GM12878 (cell line): ENCODE measurements around the gene DARS1. TPM values are rescaled to one million over a fixed set of nuclear protein-coding genes. Genes with fewer than 3 reads are reported as not detected.

Source experiments
- ATAC-seq: fragments of 200-7000 bp; cut with Tn5 transposase; 3 replicates; pipeline ENCODE4 v1.9.1; 2020; ENCODE audit warnings: mild to moderate bottlenecking, moderate library complexity
- BruUV-seq: library from RNA; stranded (reverse); fragments of 400-500 nt; replicated peaks from 2 replicates; lab custom pipeline; 2021; lab: Mats Ljungman, UMichigan
- CTCF ChIA-PET: fragments of 300-600 bp; sonication (Branson Sonifier 250); formaldehyde crosslinking; extraction: SDS; loops from one replicate; lab custom pipeline; 2021; ENCODE audit warnings: inconsistent platforms; lab: Yijun Ruan, JAX
- POLR2A ChIA-PET: fragments of 350-600 bp; formaldehyde crosslinking; extraction: SDS; loops from one replicate; lab custom pipeline; 2021; ENCODE audit warnings: inconsistent platforms; lab: Charles Lee
- RAD21 ChIA-PET: fragments of 300-600 bp; sonication (Branson Sonifier 250); formaldehyde crosslinking; loops from one replicate; lab custom pipeline; 2023; ENCODE audit warnings: antibody characterized with exemption; ENCODE audit not compliant: unreplicated experiment; lab: Charles Lee
- SMC1A ChIA-PET: fragments of 300-600 bp; sonication (Branson Sonifier 250); formaldehyde crosslinking; loops from one replicate; lab custom pipeline; 2023; ENCODE audit not compliant: unreplicated experiment, uncharacterized antibody; lab: Charles Lee
- DNase-seq: peaks from one replicate; pipeline ENCODE4 v3.0.0-alpha.2; 2011; ENCODE audit warnings: low read depth, low spot score
- FAIRE-seq: peaks from 3 replicates; lab custom pipeline; 2011; peaks lifted over from hg19 to GRCh38; lab: Jason Lieb, UNC
- H2AFZ ChIP-seq: 2 replicates; pipeline ENCODE4 v1.6.0; 2011; ENCODE audit warnings: low read depth, low read length, control low read depth; ENCODE audit not compliant: control insufficient read depth
- H3K27ac ChIP-seq: 2 replicates; pipeline ENCODE4 v1.5.1; 2011; ENCODE audit warnings: control low read depth; ENCODE audit not compliant: control insufficient read depth, insufficient read depth
- H3K27me3 ChIP-seq, 2 experiments: replicated peaks in 1 of 2; 2 replicates each; pipeline versions ENCODE4 v1.6.0 to v1.6.1; 2011; ENCODE audit warnings: low read length in 1 of 2; ENCODE audit not compliant: control insufficient read depth in 2 of 2, insufficient read depth in 2 of 2
- H3K36me3 ChIP-seq, 2 experiments: 2 replicates each; pipeline ENCODE4 v1.5.1; 2011; ENCODE audit warnings: low read length in 1 of 2; ENCODE audit not compliant: control insufficient read depth in 2 of 2, insufficient read depth in 2 of 2
- H3K4me1 ChIP-seq: 2 replicates; pipeline ENCODE4 v1.6.1; 2011; ENCODE audit warnings: mild to moderate bottlenecking, low read length, moderate library complexity, mixed read lengths; ENCODE audit not compliant: control insufficient read depth, insufficient read depth
- H3K4me2 ChIP-seq: 2 replicates; pipeline ENCODE4 v1.6.0; 2011; ENCODE audit warnings: control low read depth; ENCODE audit not compliant: control insufficient read depth, insufficient read depth
- H3K4me3 ChIP-seq: fragments of 200-600 bp; sonication (generic); 2 replicates; pipeline ENCODE4 v1.5.1; 2016
- H3K79me2 ChIP-seq: 2 replicates; pipeline ENCODE4 v1.6.0; 2011; ENCODE audit warnings: low read length; ENCODE audit not compliant: control insufficient read depth, insufficient read depth
- H3K9ac ChIP-seq: 2 replicates; pipeline ENCODE4 v1.8.0; 2011; ENCODE audit warnings: low read length, control low read depth, mixed read lengths; ENCODE audit not compliant: control insufficient read depth, insufficient read depth
- H3K9me3 ChIP-seq: replicated peaks from 3 replicates; pipeline ENCODE4 v1.5.1; 2011; ENCODE audit warnings: mild to moderate bottlenecking, low read length; ENCODE audit not compliant: control insufficient read depth, insufficient read depth
- H4K20me1 ChIP-seq: 2 replicates; pipeline ENCODE4 v1.6.0; 2011; ENCODE audit not compliant: control insufficient read depth, insufficient read depth
- BCL11A ChIP-seq: IDR thresholded peaks from 2 replicates; pipeline ENCODE4 v1.6.1; 2011; ENCODE audit warnings: low read depth, low read length
- CBX5 ChIP-seq: sonication (generic); IDR thresholded peaks from 2 replicates; pipeline ENCODE4 v1.6.1; 2016; ENCODE audit warnings: low read depth, moderate library complexity, mild to moderate bottlenecking, inconsistent platforms
- CTCF ChIP-seq, 3 experiments: IDR thresholded peaks in 2 of 3; conservative IDR thresholded peaks in 1 of 3; 2 replicates each; pipeline ENCODE4 v1.5.1; 2011; ENCODE audit warnings: low read depth in 3 of 3, low read length in 3 of 3, mild to moderate bottlenecking in 3 of 3, control low read depth in 2 of 3, moderate library complexity in 2 of 3, inconsistent platforms in 1 of 3, mixed read lengths in 1 of 3; ENCODE audit not compliant: control insufficient read depth in 2 of 3, insufficient read depth in 1 of 3; ENCODE audit errors: extremely low read depth in 1 of 3
- ELK1 ChIP-seq: IDR thresholded peaks from 2 replicates; pipeline ENCODE4 v1.6.1; 2012; ENCODE audit warnings: low read depth, low read length, improper control_type of control experiment
- FOXM1 ChIP-seq: IDR thresholded peaks from 2 replicates; pipeline ENCODE4 v1.6.1; 2012; ENCODE audit warnings: low read depth, mild to moderate bottlenecking, inconsistent platforms, low read length, moderate library complexity
- IKZF1 ChIP-seq: fragments of 450-650 bp; conservative IDR thresholded peaks from 2 replicates; pipeline ENCODE4 v1.6.1; 2017; ENCODE audit warnings: antibody characterized with exemption, mild to moderate bottlenecking
- IRF5 ChIP-seq: fragments of 450-650 bp; IDR thresholded peaks from 2 replicates; pipeline ENCODE4 v1.6.1; 2017; ENCODE audit warnings: borderline replicate concordance
- MTA3 ChIP-seq: IDR thresholded peaks from 2 replicates; pipeline ENCODE4 v1.6.1; 2012; ENCODE audit warnings: low read length, inconsistent platforms, borderline replicate concordance
- NFIC ChIP-seq: IDR thresholded peaks from 2 replicates; pipeline ENCODE4 v1.6.1; 2012; ENCODE audit warnings: low read depth, mild to moderate bottlenecking, inconsistent platforms, low read length, moderate library complexity
- PAX8 ChIP-seq: fragments of 450-650 bp; IDR thresholded peaks from 2 replicates; pipeline ENCODE4 v1.6.1; 2017; ENCODE audit warnings: mild to moderate bottlenecking, moderate library complexity
- PKNOX1 ChIP-seq: fragments of 450-650 bp; IDR thresholded peaks from 2 replicates; pipeline ENCODE4 v1.6.1; 2016; ENCODE audit warnings: mild to moderate bottlenecking
- PML ChIP-seq: IDR thresholded peaks from 2 replicates; pipeline ENCODE4 v1.6.1; 2012; ENCODE audit warnings: low read length, inconsistent platforms
- RAD51 ChIP-seq: fragments of 450-650 bp; IDR thresholded peaks from 2 replicates; pipeline ENCODE4 v1.6.1; 2016; ENCODE audit warnings: moderate library complexity, mild to moderate bottlenecking, inconsistent platforms
- RB1 ChIP-seq: fragments of 450-650 bp; formaldehyde crosslinking; IDR thresholded peaks from 2 replicates; pipeline ENCODE4 v1.6.1; 2017; ENCODE audit warnings: mild to moderate bottlenecking, borderline replicate concordance
- RELA ChIP-seq: fragments of 450-650 bp; IDR thresholded peaks from 2 replicates; pipeline ENCODE4 v1.8.0; 2014; ENCODE audit warnings: borderline replicate concordance; ENCODE audit not compliant: partially characterized antibody
- SUZ12 ChIP-seq: fragments of 200-600 bp; sonication (generic); IDR thresholded peaks from one replicate; pipeline ENCODE4 v1.6.1; 2018; ENCODE audit warnings: antibody characterized with exemption, mild to moderate bottlenecking; ENCODE audit not compliant: unreplicated experiment
- USF1 ChIP-seq: IDR thresholded peaks from 2 replicates; pipeline ENCODE4 v1.6.1; 2011; ENCODE audit warnings: borderline replicate concordance, low read depth, mild to moderate bottlenecking, moderate library complexity, mixed read lengths, low read length; ENCODE audit not compliant: insufficient read depth; ENCODE audit errors: extremely low read length
- WRNIP1 ChIP-seq: IDR thresholded peaks from 2 replicates; pipeline ENCODE4 v1.6.1; 2011; ENCODE audit warnings: low read depth, low read length, improper control_type of control experiment, borderline replicate concordance
- WGBS: methylation state at CpG from one replicate; pipeline ENCODE4 v1.1.6; 2016; ENCODE audit warnings: low lambda C conversion rate; ENCODE audit not compliant: insufficient replicate concordance, insufficient coverage; ENCODE audit errors: missing lambda C conversion rate; 5-methylcytosine and 5-hydroxymethylcytosine counted together
- in situ Hi-C: fragments of 300-500 bp; cut with MboI; formaldehyde crosslinking; loops from 9 replicates; pipeline ENCODE4 v1.14.3; 2018; ENCODE audit warnings: mixed read lengths
- intact Hi-C: fragments of 100-400 bp; cut with micrococcal nuclease; formaldehyde crosslinking; loops from one replicate; pipeline ENCODE4 v1.14.2; 2022; ENCODE audit not compliant: unreplicated experiment
- polyA plus RNA-seq, 11 experiments: library from polyadenylated mRNA; depleted of rRNA in 4 of 11; unstranded in 6 of 11; stranded (reverse) in 5 of 11; fragments of >200 nt; fragmentation: Nextera tagmentation in 4 of 11; fragmentation: Illumina TruSeq in 1 of 11; extraction: Ambion mirVana in 4 of 11; extraction: Trizol in 1 of 11; gene quantifications; 1 replicate in 1 of 11; 2 replicates in 10 of 11; pipeline versions ENCODE4 v1.2.1 to v1.2.3, GENCODE V29; 2011 to 2016; ENCODE audit warnings: inconsistent platforms in 2 of 11, missing spikeins in 2 of 11, low read depth in 1 of 11
- total RNA-seq, 4 experiments: library from RNA; depleted of rRNA in 3 of 4; stranded (reverse); fragments of >200 nt in 3 of 4; fragmentation: Illumina TruSeq in 1 of 4; extraction: Trizol in 1 of 4; gene quantifications; 2 replicates each; pipeline versions ENCODE4 v1.2.1 to v1.2.3, GENCODE V29; 2013 to 2021

DARS1 gene
- total and polyA plus RNA-seq, 10 of the 15 experiments (the other 5 are each of a cell fraction or from before 2014, with no cell fraction given): 91.0 to 387 (median 137) TPM

- RAD21 ChIA-PET: interaction anchor here (0.7 to 5.5 kb wide), 19 partner anchors 12 to 385 kb away, joined by 3 to 103 read pairs (median 7); partner anchors contain the start of gene DARS1
- H4K20me1 ChIP-seq: no peaks in the 10 kb centered on the region
- no peak for FAIRE-seq
- H3K9me3 ChIP-seq: no peaks in the 10 kb centered on the region; the same call in 2 of the 3 replicates
- H3K36me3 ChIP-seq: no peaks in the 10 kb centered on the region
- POLR2A ChIA-PET: interaction anchor here (0.6 to 4.6 kb wide), 15 partner anchors 11 to 267 kb away, joined by 3 to 47 read pairs (median 4); partner anchors contain the start of gene DARS1
- SMC1A ChIA-PET: interaction anchor here (0.9 to 5.8 kb wide), 22 partner anchors 9 to 383 kb away, joined by 3 to 195 read pairs (median 16); partner anchors contain the start of gene DARS1
- H3K4me3 ChIP-seq: no peak overlapping the region
- no peak for DNase-seq
- ATAC-seq: peak; percentile 42
- CTCF ChIA-PET: interaction anchor here (0.7 to 5.5 kb wide), 11 partner anchors 9 to 381 kb away, joined by 3 to 43 read pairs (median 23); partner anchors contain the start of gene DARS1
- in situ Hi-C loops: no loop called here
- intact Hi-C loops: no loop called here
- H3K27ac ChIP-seq: no peak overlapping the region
- no peak overlapping the region for H3K9ac ChIP-seq
- no peak overlapping the region for H3K4me2 ChIP-seq
- 78% methylated on average over 5 of the region's 5 CpGs for WGBS
- H3K79me2 ChIP-seq: no peaks in the 10 kb centered on the region
- no TSS peak for BruUV-seq
- H3K4me1 ChIP-seq: peaks cover 11% of the 10 kb centered on the region
- no peak overlapping the region for H2AFZ ChIP-seq
- no peaks in the 10 kb centered on the region for H3K27me3 ChIP-seq
- no peak for TF ChIP-seq NFIC
- TF ChIP-seq CTCF (IDR thresholded peaks at IDR 0.05 in 2 of 3, conservative IDR thresholded peaks at IDR 0.05 in 1 of 3; ENCODE audit: control insufficient read depth in 2 of 3, extremely low read depth in 1 of 3, insufficient read depth in 1 of 3, low read depth in 3 of 3, low read length in 3 of 3): no peak
- no peak for TF ChIP-seq IRF5
- TF ChIP-seq RELA: no peak
- no peak for TF ChIP-seq MTA3
- no peak for TF ChIP-seq FOXM1
- TF ChIP-seq IKZF1: peak; percentile 26; the same call in 1 of the 2 replicates
- no peak for TF ChIP-seq RAD51
- no peak for TF ChIP-seq RB1
- TF ChIP-seq BCL11A: peak; percentile 16; the same call in 1 of the 2 replicates
- no peak for TF ChIP-seq ELK1
- TF ChIP-seq PAX8: no peak
- TF ChIP-seq CBX5: no peak
- TF ChIP-seq USF1: no peak
- TF ChIP-seq PML: no peak
- TF ChIP-seq PKNOX1: no peak
- TF ChIP-seq SUZ12: no peak
- no peak for TF ChIP-seq WRNIP1
Observed at GRCh38 chr2:135998879-135999278, 13.5 kb upstream of the DARS1 start.
